GM21423 (cell line): ENCODE data around the gene MKLN1.
"Not testable (repeated sequence)": the region's sequence is repeated elsewhere in the genome, so short reads cannot be mapped to it uniquely, and the experiment has no call there.

Experiments
- ATAC-seq: cut with Tn5 transposase; IDR thresholded peaks from one replicate; pipeline ENCODE4 v1.9.1; 2021; ENCODE audit warnings: mild to moderate bottlenecking, moderate library complexity; ENCODE audit not compliant: unreplicated experiment

MKLN1 gene

DNA sequence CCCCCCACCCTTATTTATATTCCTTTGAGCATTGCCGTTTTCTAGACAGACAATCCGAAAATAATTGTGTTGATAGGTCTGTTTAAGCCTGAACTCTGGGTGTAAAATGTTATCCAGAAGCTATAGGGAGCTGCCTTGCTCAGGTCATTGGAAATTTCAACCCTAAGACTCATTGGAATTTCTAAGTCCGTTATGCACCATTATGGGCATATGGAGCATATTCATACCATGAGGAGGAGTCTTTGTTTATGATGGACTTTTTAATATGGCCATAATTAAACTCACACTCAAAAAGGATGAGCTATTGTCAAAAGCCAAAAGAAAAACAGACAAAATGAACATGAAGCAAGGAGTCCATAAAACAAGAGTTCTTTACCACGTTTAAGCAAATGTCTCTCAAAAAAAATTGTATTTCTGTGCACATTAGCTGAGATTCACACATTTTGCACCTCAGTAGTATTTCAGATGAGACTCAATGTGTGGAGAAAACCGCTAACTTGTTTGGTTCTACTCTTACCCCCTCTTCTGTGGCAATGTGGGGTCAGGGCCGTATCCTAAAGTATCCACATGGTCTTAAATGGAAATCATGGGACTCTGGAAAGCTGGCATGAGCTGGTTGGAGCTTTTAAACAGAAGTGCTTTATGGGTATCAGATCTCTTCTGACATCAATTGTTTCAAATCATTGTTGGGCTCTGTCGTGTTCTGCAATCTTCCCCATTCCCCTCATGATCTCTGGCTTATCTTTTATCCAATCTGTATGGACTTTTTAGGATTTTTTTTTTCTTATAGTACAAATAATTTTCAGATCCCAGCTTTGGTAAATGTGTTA lies 168.2 kb downstream of the MKLN1 start:
- ATAC-seq = no peak

DNA sequence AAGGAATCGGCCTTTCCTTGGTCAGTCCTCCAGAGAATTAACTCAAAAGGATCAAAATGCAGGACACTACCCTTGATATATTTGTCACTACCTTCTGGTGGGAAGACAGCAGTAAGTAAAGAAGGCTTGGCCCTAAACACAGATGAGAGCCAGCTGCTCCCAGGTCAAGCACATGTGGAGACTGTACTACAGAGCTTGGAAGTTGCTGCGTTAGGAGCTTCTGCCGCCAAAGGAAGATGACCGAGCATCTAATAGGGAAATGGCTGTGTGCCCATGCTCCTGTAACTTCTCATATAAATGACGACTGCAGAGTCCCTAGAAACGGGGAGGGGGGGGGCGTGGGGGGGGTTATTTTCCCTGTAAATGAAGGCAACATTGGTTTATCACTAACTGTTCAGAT lies 169.8 kb downstream of the MKLN1 start:
- no peak for ATAC-seq

GRCh38 chr7:131498237-131498885 lies 170.7 kb downstream of the MKLN1 start:
- ATAC-seq = no peak

GRCh38 chr7:131499801-131500200 lies 172.1 kb downstream of the MKLN1 start:
- ATAC-seq = no peak

DNA sequence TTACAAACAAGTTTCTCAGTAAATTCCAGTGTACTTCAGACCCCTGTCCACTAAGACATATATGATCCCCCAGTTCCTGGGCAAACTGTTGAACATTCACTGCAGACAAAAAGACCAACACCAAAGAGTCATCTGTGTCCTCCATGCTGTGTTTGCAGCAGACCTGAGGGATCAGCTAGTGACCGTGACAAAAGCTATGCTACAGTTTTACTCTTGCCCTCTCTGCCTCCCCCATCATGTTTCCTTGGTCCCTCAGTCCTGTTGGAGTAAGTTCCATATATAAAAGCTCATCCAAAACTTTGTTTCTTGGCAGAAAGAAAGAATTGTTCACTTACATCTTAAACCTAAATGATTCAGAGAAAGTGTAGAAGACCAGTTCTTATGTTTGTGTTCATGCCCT lies 172.7 kb downstream of the MKLN1 start:
- ATAC-seq = no peak

DNA sequence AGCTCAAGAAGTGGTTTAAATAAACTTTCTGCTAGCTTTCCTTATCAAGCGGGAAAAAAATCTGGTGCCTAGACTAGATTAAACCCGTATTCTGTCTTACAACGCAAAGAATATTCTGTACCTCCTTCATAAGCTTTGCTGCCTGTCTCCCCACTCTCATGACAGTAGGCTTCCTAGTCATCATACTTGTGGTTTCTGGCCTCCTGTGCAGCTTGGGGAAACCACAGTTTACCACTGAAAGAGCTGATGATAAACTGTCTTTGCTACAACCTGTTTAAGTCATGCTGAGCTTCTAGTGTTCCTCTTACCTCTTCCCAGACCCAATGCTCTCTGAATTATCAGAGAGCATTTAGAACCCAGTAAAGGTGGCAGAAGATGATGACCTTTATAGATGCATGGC lies 173.7 kb downstream of the MKLN1 start:
- peak; percentile 92 for ATAC-seq

GRCh38 chr7:131501930-131502685 lies 174.4 kb downstream of the MKLN1 start:
- no peak for ATAC-seq

DNA sequence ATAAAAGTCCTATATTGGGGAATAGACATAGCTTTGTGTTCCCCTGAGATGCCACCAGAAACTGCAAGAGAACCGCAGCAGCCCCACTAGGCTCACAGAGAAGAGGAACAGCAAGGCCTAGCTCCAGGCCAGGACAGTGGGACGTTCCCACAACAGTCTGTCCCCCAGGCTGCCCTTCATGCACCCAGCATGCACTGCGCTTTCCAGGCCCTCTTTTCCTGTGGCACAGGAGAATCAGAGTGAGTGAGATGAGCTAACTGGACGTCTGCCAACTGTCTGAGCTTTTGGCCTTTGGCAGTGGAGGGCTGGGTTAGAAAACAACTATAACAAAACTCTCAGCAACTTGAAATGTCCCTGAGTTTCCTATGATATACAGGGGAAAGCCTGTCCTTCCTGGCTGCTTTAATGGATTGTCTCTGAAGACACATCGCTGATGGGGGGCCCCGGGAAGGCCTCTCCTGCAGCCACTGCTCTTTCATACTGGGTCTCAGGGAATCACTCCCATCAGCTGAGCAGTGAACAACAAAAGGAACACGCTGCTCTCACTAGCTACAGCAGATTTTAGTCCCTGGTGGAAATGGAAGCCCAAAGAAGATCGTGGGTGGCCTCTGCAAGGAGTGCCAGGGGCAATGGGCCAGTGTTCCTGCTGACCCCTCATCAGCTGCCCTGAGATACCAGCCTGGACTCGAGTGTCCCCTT lies 175.3 kb downstream of the MKLN1 start:
- no peak for ATAC-seq

DNA sequence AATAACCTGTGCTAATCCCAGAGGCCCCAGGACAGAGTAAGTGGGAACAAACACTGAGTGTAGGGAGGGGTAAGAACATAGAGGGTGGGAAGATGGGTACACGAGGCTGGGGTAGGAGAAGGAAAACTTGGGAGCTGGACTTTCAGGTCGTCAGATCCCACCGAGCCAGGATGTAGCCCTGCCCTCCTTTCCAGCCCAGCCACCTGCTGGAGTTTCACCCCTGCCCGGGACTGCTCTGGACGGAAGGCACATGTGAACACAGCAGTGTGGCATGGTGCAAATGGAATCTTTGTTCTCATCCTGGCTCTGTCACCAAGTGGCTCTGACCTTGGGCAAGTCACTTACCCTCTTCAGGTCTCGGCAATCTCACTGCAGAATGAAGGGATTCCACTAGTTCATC lies 176.0 kb downstream of the MKLN1 start:
- ATAC-seq = no peak

GRCh38 chr7:131504157-131504899 lies 176.7 kb downstream of the MKLN1 start:
- no peak for ATAC-seq

DNA sequence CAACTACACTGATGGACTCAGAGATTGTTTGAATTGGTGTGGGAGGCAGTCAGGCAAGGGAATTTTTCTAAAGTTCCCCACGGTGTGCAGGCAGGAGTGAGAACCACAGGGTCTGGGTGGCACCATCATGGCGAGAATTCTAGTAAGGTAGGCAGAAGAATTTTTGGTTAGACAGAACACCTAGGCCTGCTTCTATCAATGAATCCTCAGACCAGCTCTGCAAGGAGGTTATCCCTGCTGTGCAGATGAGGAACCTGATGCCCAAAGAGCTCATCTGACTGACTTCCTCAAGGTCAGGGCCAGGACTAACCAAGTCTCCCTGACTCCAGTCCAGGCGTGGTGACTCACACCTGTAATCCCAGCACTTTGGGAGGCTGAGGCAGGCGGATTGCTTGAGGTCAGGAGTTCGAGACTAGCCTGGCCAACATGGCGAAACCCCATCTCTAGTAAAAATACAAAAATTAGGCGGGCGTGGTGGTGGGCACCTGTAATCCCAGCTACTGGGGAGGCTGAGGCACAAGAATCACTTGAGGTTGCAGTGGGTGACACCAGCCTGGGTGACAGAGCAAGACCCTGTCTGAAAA lies 177.5 kb downstream of the MKLN1 start:
- not testable (repeated sequence) for ATAC-seq

GRCh38 chr7:131505636-131506557 lies 178.2 kb downstream of the MKLN1 start:
- ATAC-seq = no peak

- no peak for ATAC-seq
Observed at GRCh38 chr7:131506597-131506996, 178.9 kb downstream of the MKLN1 start.

- ATAC-seq = peak; percentile 80
Observed at GRCh38 chr7:131507592-131508331, 180.1 kb downstream of the MKLN1 start.

- no peak for ATAC-seq
Observed at GRCh38 chr7:131508754-131509486, 181.2 kb downstream of the MKLN1 start.

- no peak for ATAC-seq
Observed at GRCh38 chr7:131509781-131510180, 182.1 kb downstream of the MKLN1 start.

DNA sequence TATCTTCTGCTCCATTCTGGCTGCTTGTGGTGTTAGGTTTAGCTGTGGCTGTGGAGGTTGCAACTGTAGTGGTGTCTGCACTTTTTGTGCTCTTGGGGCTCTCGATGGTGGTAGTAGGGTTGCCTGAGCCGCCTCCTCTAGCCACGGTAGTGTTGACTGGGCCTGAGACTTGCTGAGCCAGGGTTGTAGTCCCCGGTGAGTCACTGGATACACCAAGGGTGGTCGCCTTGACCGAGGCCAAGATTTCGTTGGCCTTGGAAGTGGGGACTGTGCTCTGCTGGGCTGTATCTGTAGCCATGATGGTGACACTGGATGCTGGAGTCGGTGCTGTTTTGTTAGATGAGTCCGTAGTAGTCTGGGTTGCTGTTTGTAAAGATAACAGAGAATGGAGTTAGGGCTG lies 183.4 kb downstream of the MKLN1 start:
- no peak for ATAC-seq
